ENCODE data around the gene DGUOK. TPM values are rescaled to one million over a fixed set of nuclear protein-coding genes. Genes with fewer than 3 reads are reported as not detected.
A peak's percentile ranks its signal among the peaks of the same experiment; 100 is the strongest.

The DGUOK gene
- total RNA-seq, 4 donors from 2014 or later, result 10.2 to 25.2 (median 20.3) TPM

GRCh38 chr2:73965053-73965452 is 38.4 kb downstream of the DGUOK start:
- no peak for ATAC-seq
- Histone ChIP-seq H3K4me3 (no peak overlapping the region), H3K4me1 (no peaks in the 10 kb centered on the region), H3K27ac (no peak overlapping the region), H3K27me3 (no peaks in the 10 kb centered on the region), H3K36me3 (no peaks in the 10 kb centered on the region), H3K9me3 (no peaks in the 10 kb centered on the region)
- intact Hi-C loops (cut with DNase I; ENCODE audit: low total_unique reads), result no loop called here
- TF ChIP-seq, protein P1, sequence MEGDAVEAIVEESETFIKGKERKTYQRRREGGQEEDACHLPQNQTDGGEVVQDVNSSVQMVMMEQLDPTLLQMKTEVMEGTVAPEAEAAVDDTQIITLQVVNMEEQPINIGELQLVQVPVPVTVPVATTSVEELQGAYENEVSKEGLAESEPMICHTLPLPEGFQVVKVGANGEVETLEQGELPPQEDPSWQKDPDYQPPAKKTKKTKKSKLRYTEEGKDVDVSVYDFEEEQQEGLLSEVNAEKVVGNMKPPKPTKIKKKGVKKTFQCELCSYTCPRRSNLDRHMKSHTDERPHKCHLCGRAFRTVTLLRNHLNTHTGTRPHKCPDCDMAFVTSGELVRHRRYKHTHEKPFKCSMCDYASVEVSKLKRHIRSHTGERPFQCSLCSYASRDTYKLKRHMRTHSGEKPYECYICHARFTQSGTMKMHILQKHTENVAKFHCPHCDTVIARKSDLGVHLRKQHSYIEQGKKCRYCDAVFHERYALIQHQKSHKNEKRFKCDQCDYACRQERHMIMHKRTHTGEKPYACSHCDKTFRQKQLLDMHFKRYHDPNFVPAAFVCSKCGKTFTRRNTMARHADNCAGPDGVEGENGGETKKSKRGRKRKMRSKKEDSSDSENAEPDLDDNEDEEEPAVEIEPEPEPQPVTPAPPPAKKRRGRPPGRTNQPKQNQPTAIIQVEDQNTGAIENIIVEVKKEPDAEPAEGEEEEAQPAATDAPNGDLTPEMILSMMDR (IDR thresholded peaks at IDR 0.05 in 4 of 5, conservative IDR thresholded peaks at IDR 0.05 in 1 of 5), result no peak
- no peak for TF ChIP-seq POLR2A (IDR thresholded peaks at IDR 0.05)
- in situ Hi-C loops (cut with MboI; ENCODE audit: low sequenced_read_pairs in 4 of 4), result no loop called here
- no peak for DNase-seq

- no peaks in the 10 kb centered on the region for H3K27me3 ChIP-seq
- peaks cover 11 to 16% of the 10 kb centered on the region in 2 donors for H3K4me1 ChIP-seq
- H3K36me3 ChIP-seq, result no peaks in the 10 kb centered on the region
- no peak overlapping the region for H3K4me3 ChIP-seq
- DNase-seq, result no peak
- TF ChIP-seq, protein P1 (IDR thresholded peaks at IDR 0.05 in 4 of 5, conservative IDR thresholded peaks at IDR 0.05 in 1 of 5), result no peak
- no peak for TF ChIP-seq POLR2A (IDR thresholded peaks at IDR 0.05)
- intact Hi-C loops (cut with DNase I; ENCODE audit: low total_unique reads) (no loop called here), in situ Hi-C loops (cut with MboI; ENCODE audit: low sequenced_read_pairs in 4 of 4) (no loop called here)
- ATAC-seq, result no peak
- no peaks in the 10 kb centered on the region for H3K9me3 ChIP-seq
- no peak overlapping the region for H3K27ac ChIP-seq
Observed at GRCh38 chr2:73968357-73968937, 41.8 kb downstream of the DGUOK start.

- in situ Hi-C loops (cut with MboI; ENCODE audit: low sequenced_read_pairs in 4 of 4) (no loop called here), intact Hi-C loops (cut with DNase I; ENCODE audit: low total_unique reads) (no loop called here)
- H3K36me3 ChIP-seq, result no peaks in the 10 kb centered on the region
- no peak for TF ChIP-seq POLR2A (IDR thresholded peaks at IDR 0.05)
- TF ChIP-seq, protein P1 (IDR thresholded peaks at IDR 0.05 in 4 of 5, conservative IDR thresholded peaks at IDR 0.05 in 1 of 5), result no peak
- H3K4me3 ChIP-seq, result no peak overlapping the region
- H3K27me3 ChIP-seq, result no peaks in the 10 kb centered on the region
- H3K4me1 ChIP-seq, result peaks cover 11 to 16% of the 10 kb centered on the region in 2 donors
- DNase-seq (no peak), ATAC-seq (no peak)
- no peaks in the 10 kb centered on the region for H3K9me3 ChIP-seq
- no peak overlapping the region for H3K27ac ChIP-seq
Observed at GRCh38 chr2:73969356-73969755, 42.7 kb downstream of the DGUOK start.

- no peak for ATAC-seq
Observed at GRCh38 chr2:73970141-73970803, 43.6 kb downstream of the DGUOK start.

More at GRCh38 chr2:73970141-73970803, 43.6 kb downstream of the DGUOK start:
- no peaks in the 10 kb centered on the region for H3K9me3 ChIP-seq
- peak overlapping the region in 2 of 4 donors; percentile 40 to 52 for H3K27ac ChIP-seq
- intact Hi-C loops (cut with DNase I; ENCODE audit: low total_unique reads), result no loop called here
- peaks cover 11 to 16% of the 10 kb centered on the region in 2 donors for H3K4me1 ChIP-seq
- no peaks in the 10 kb centered on the region for H3K27me3 ChIP-seq
- no peak for DNase-seq
- TF ChIP-seq POLR2A (IDR thresholded peaks at IDR 0.05), result no peak
- TF ChIP-seq, protein P1 (IDR thresholded peaks at IDR 0.05 in 4 of 5, conservative IDR thresholded peaks at IDR 0.05 in 1 of 5), result no peak
- no peak overlapping the region for H3K4me3 ChIP-seq
- H3K36me3 ChIP-seq, result no peaks in the 10 kb centered on the region
- in situ Hi-C loops (cut with MboI; ENCODE audit: low sequenced_read_pairs in 4 of 4), result no loop called here
